Keratinocyte (primary cell): ENCODE data around the gene TTC31.

Experiments used
- CTCF ChIP-seq, 3 experiments: IDR thresholded peaks in 1 of 3; conservative IDR thresholded peaks in 1 of 3; optimal IDR thresholded peaks in 1 of 3; 2 replicates in 2 of 3; 3 replicates in 1 of 3; pipeline versions ENCODE3 to v1.5.1; 2011; ENCODE audit warnings: low read length in 3 of 3, mild to moderate bottlenecking in 3 of 3, moderate library complexity in 2 of 3, control low read depth in 1 of 3, inconsistent platforms in 1 of 3; ENCODE audit not compliant: insufficient read depth in 2 of 3; ENCODE audit errors: extremely low read depth in 1 of 3
- EZH2 ChIP-seq: IDR thresholded peaks from one replicate; pipeline ENCODE4 v1.6.1; 2012; ENCODE audit warnings: inconsistent platforms, mild to moderate bottlenecking, low read length, moderate library complexity

DNA sequence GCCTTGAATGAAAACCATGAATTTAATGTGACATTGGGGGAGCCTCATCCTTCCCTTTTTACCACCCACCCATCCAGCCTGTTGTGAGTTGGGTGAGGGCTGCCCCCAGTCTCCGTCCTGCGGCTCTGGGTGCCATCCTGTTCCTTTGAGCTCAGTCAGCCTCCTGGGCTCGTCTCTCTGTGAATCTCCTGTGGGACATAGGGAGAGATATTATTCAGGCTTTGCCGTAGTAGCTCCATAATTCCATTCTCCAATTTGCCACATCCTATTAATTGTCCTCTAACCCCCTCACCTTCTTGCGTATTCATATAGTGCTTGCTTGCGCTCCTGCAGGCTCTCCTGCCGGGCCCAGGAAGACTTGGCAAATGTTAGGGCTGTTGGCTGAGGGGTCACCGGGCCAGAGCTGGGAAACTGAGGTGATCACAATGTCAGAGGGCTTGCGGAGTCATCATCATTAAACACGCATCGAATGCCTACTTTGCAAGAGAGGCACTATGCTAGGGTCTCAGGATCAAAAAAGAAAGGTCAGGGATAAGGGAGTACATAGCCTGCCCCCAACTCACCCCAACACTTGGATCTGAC lies 43.9 kb downstream of the TTC31 start:
- TF ChIP-seq EZH2 (no peak), CTCF (optimal IDR thresholded peaks at IDR 0.05 in 1 of 3, IDR thresholded peaks at IDR 0.05 in 1 of 3, conservative IDR thresholded peaks at IDR 0.05 in 1 of 3; ENCODE audit: extremely low read depth in 1 of 3, insufficient read depth in 2 of 3, low read length in 3 of 3) (no peak)
